H9 (cell line): ENCODE measurements around the gene GDI1. TPM values are rescaled to one million over a fixed set of nuclear protein-coding genes. Genes with fewer than 3 reads are reported as not detected.

Experiments used
- DNase-seq: peaks from one replicate; pipeline ENCODE4 v3.0.0-alpha.2; 2017
- H2AFZ ChIP-seq: one replicate; pipeline ENCODE4 v1.6.1; 2013; ENCODE audit warnings: mild to moderate bottlenecking, low read length, control low read depth, moderate library complexity
- H2AK5ac ChIP-seq: 2 replicates; pipeline ENCODE4 v1.6.1; 2013; ENCODE audit warnings: low read length, control low read depth, mixed read lengths; ENCODE audit not compliant: insufficient read length
- H2BK120ac ChIP-seq: one replicate; pipeline ENCODE4 v1.6.1; 2013; ENCODE audit warnings: low read depth, mild to moderate bottlenecking, low read length, control low read depth, inconsistent platforms; ENCODE audit not compliant: poor library complexity, severe bottlenecking
- H2BK12ac ChIP-seq: 2 replicates; pipeline ENCODE4 v1.6.1; 2013; ENCODE audit warnings: low read length, control low read depth, mixed read lengths, low read depth; ENCODE audit not compliant: insufficient read length
- H2BK15ac ChIP-seq: 2 replicates; pipeline ENCODE4 v1.6.1; 2013; ENCODE audit warnings: low read depth, low read length, control low read depth
- H2BK20ac ChIP-seq: one replicate; pipeline ENCODE4 v1.6.1; 2013; ENCODE audit warnings: low read depth, mild to moderate bottlenecking, low read length, control low read depth, inconsistent platforms; ENCODE audit not compliant: poor library complexity, severe bottlenecking
- H2BK5ac ChIP-seq: 2 replicates; pipeline ENCODE4 v1.6.1; 2013; ENCODE audit warnings: low read length, control low read depth, mixed read lengths; ENCODE audit not compliant: insufficient read length
- H3K14ac ChIP-seq: 2 replicates; pipeline ENCODE4 v1.6.1; 2013; ENCODE audit warnings: low read length, control low read depth; ENCODE audit not compliant: insufficient read depth
- H3K18ac ChIP-seq: 2 replicates; pipeline ENCODE4 v1.6.1; 2013; ENCODE audit warnings: low read depth, mild to moderate bottlenecking, mixed read lengths, low read length, control low read depth; ENCODE audit not compliant: insufficient read length
- H3K23ac ChIP-seq: 2 replicates; pipeline ENCODE4 v1.6.1; 2013; ENCODE audit warnings: low read length, control low read depth, mixed read lengths, low read depth; ENCODE audit not compliant: insufficient read length
- H3K23me2 ChIP-seq: 2 replicates; pipeline ENCODE4 v1.6.1; 2013; ENCODE audit warnings: low read depth, mild to moderate bottlenecking, mixed read lengths, low read length, control low read depth; ENCODE audit not compliant: insufficient read length, poor library complexity, severe bottlenecking
- H3K27ac ChIP-seq: 2 replicates; pipeline ENCODE4 v1.5.1; 2013; ENCODE audit warnings: low read length, control low read depth, mixed read lengths, low read depth; ENCODE audit not compliant: insufficient read length
- H3K27me3 ChIP-seq: 2 replicates; pipeline ENCODE4 v1.6.1; 2013; ENCODE audit warnings: low read length, control low read depth, inconsistent platforms; ENCODE audit not compliant: insufficient read depth
- H3K4ac ChIP-seq: 2 replicates; pipeline ENCODE4 v1.6.1; 2013; ENCODE audit warnings: low read depth, mild to moderate bottlenecking, control low read depth, inconsistent platforms, low read length, moderate library complexity
- H3K4me1 ChIP-seq: 2 replicates; pipeline ENCODE4 v1.6.1; 2013; ENCODE audit warnings: low read length, control low read depth, inconsistent platforms; ENCODE audit not compliant: insufficient read depth
- H3K4me2 ChIP-seq: 2 replicates; pipeline ENCODE4 v1.6.1; 2013; ENCODE audit warnings: low read length, control low read depth, mixed read lengths; ENCODE audit not compliant: insufficient read length, insufficient read depth
- H3K56ac ChIP-seq: 2 replicates; pipeline ENCODE4 v1.6.1; 2013; ENCODE audit warnings: low read depth, mild to moderate bottlenecking, mixed read lengths, low read length, control low read depth; ENCODE audit not compliant: insufficient read length
- H3K79me1 ChIP-seq: 2 replicates; pipeline ENCODE4 v1.6.1; 2013; ENCODE audit warnings: low read depth, mild to moderate bottlenecking, moderate library complexity, low read length, control low read depth, inconsistent platforms; ENCODE audit not compliant: insufficient read depth, poor library complexity, severe bottlenecking
- H3K79me2 ChIP-seq: 2 replicates; pipeline ENCODE4 v1.6.1; 2013; ENCODE audit warnings: low read length, control low read depth, inconsistent platforms; ENCODE audit not compliant: insufficient read depth
- H3K9ac ChIP-seq: 2 replicates; pipeline ENCODE4 v1.6.1; 2013; ENCODE audit warnings: low read length, control low read depth, mixed read lengths; ENCODE audit not compliant: insufficient read length; ENCODE audit errors: extremely low read depth
- H3K9me3 ChIP-seq: one replicate; pipeline ENCODE4 v1.6.1; 2013; ENCODE audit warnings: low read depth, low read length, inconsistent platforms; ENCODE audit not compliant: control insufficient read depth
- H3T11ph ChIP-seq: one replicate; pipeline ENCODE4 v1.6.1; 2013; ENCODE audit warnings: mild to moderate bottlenecking, low read length, control low read depth, inconsistent platforms
- H4K20me1 ChIP-seq: one replicate; pipeline ENCODE4 v1.6.1; 2013; ENCODE audit not compliant: control insufficient read depth, insufficient read length, insufficient read depth
- H4K5ac ChIP-seq: 2 replicates; pipeline ENCODE4 v1.6.1; 2013; ENCODE audit warnings: low read depth, mild to moderate bottlenecking, mixed read lengths, low read length, control low read depth; ENCODE audit not compliant: insufficient read length
- H4K8ac ChIP-seq: replicated peaks from 2 replicates; pipeline ENCODE4 v1.6.1; 2013; ENCODE audit warnings: low read length, control low read depth, mixed read lengths, low read depth; ENCODE audit not compliant: insufficient read length
- H4K91ac ChIP-seq: 2 replicates; pipeline ENCODE4 v1.6.1; 2013; ENCODE audit warnings: low read depth, mild to moderate bottlenecking, moderate library complexity, mixed read lengths, low read length, control low read depth; ENCODE audit not compliant: insufficient read length
- H3K27ac Mint-ChIP-seq, 3 experiments: 2 replicates in 2 of 3; 3 replicates in 1 of 3; pipeline ENCODE4 v1.8.0; 2020 to 2021; ENCODE audit warnings: mixed read lengths in 3 of 3, mild to moderate bottlenecking in 1 of 3, moderate library complexity in 1 of 3
- H3K27me3 Mint-ChIP-seq: 2 replicates; pipeline ENCODE4 v1.8.0; 2021; ENCODE audit warnings: low read depth, mild to moderate bottlenecking, moderate library complexity, mixed read lengths
- H3K36me3 Mint-ChIP-seq, 3 experiments: 2 replicates in 2 of 3; 3 replicates in 1 of 3; pipeline ENCODE4 v1.8.0; 2020 to 2021; ENCODE audit warnings: low read depth in 3 of 3, mixed read lengths in 3 of 3; ENCODE audit not compliant: insufficient read depth in 1 of 3
- H3K4me1 Mint-ChIP-seq, 2 experiments: 2 replicates each; pipeline ENCODE4 v1.8.0; 2020; ENCODE audit warnings: mixed read lengths in 2 of 2
- H3K4me3 Mint-ChIP-seq, 2 experiments: 2 replicates in 1 of 2; 3 replicates in 1 of 2; pipeline ENCODE4 v1.8.0; 2020 to 2021; ENCODE audit warnings: mild to moderate bottlenecking in 2 of 2, mixed read lengths in 2 of 2, moderate library complexity in 1 of 2
- H3K9me3 Mint-ChIP-seq, 2 experiments: 2 replicates in 1 of 2; 3 replicates in 1 of 2; pipeline ENCODE4 v1.8.0; 2020; ENCODE audit warnings: mild to moderate bottlenecking in 2 of 2, mixed read lengths in 2 of 2, moderate library complexity in 1 of 2
- WGBS: extraction: QIAGEN DNeasy Blood & Tissue Kit; methylation state at CpG from one replicate; pipeline ENCODE4 v1.1.7; 2013; ENCODE audit warnings: missing lambda C conversion rate, low lambda C conversion rate, mixed read lengths; ENCODE audit not compliant: insufficient read length; ENCODE audit errors: extremely low coverage; 5-methylcytosine and 5-hydroxymethylcytosine counted together
- total RNA-seq: library from RNA; stranded (reverse); gene quantifications from 2 replicates; pipeline ENCODE4 v1.2.1, GENCODE V29; 2021
- TF ChIP-seq, protein P1 (sequence below): fragments of 200-600 bp; sonication (generic); conservative IDR thresholded peaks from 3 replicates; pipeline ENCODE4 v1.8.0; 2021; ENCODE audit warnings: antibody characterized with exemption, mild to moderate bottlenecking

Gene GDI1
- total RNA-seq, 1 experiment from 2014 or later = 111 TPM

DNA sequence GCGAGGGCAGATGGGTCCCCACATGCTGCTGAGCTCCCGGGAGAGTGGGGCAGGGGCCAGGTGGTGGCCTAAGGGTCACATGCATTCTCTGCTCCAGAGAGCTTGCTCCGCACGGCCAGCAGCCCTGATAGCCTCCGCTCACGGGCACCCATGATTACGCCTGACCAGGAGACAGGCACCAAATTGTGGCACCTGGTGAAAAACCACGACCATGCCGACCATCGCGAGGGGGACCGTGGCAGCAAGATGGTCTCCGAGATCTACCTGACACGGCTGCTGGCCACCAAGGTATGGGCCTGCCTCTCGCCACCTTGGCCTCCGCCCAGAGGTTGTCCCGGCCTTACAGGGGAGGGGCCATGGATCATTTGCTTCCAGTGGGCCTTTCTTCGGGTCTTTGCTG, 32.9 kb downstream of the GDI1 start:
- TF ChIP-seq, protein P1, sequence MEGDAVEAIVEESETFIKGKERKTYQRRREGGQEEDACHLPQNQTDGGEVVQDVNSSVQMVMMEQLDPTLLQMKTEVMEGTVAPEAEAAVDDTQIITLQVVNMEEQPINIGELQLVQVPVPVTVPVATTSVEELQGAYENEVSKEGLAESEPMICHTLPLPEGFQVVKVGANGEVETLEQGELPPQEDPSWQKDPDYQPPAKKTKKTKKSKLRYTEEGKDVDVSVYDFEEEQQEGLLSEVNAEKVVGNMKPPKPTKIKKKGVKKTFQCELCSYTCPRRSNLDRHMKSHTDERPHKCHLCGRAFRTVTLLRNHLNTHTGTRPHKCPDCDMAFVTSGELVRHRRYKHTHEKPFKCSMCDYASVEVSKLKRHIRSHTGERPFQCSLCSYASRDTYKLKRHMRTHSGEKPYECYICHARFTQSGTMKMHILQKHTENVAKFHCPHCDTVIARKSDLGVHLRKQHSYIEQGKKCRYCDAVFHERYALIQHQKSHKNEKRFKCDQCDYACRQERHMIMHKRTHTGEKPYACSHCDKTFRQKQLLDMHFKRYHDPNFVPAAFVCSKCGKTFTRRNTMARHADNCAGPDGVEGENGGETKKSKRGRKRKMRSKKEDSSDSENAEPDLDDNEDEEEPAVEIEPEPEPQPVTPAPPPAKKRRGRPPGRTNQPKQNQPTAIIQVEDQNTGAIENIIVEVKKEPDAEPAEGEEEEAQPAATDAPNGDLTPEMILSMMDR = no peak
- Histone ChIP-seq H3K9ac (no peak overlapping the region), H3K9me3 (peaks cover 27% of the 10 kb centered on the region), H3K14ac (no peak overlapping the region), H3K27ac (no peak overlapping the region), H2AFZ (no peak overlapping the region), H2BK12ac (no peak overlapping the region), H3K4me1 (no peaks in the 10 kb centered on the region), H4K91ac (no peak overlapping the region), H3K4me2 (no peak overlapping the region), H3K23me2 (no peaks in the 10 kb centered on the region), H4K8ac (no peak overlapping the region), H4K5ac (no peak overlapping the region), H3K18ac (no peak overlapping the region), H4K20me1 (no peaks in the 10 kb centered on the region), H2BK15ac (no peak overlapping the region), H2BK120ac (no peak overlapping the region), H3K56ac (no peak overlapping the region), H2AK5ac (no peak overlapping the region), H3T11ph (no peak overlapping the region), H3K79me1 (no peaks in the 10 kb centered on the region), H3K79me2 (no peaks in the 10 kb centered on the region), H3K4ac (no peak overlapping the region), H3K23ac (no peak overlapping the region), H2BK20ac (no peak overlapping the region), H2BK5ac (no peak overlapping the region), H3K27me3 (no peaks in the 10 kb centered on the region)
- Mint-ChIP-seq H3K27ac (no peak overlapping the region), H3K27me3 (no peaks in the 10 kb centered on the region; the same call in 1 of the 2 replicates), H3K36me3 (peaks cover 15 to 63% (median 59%) of the 10 kb centered on the region in 3 experiments), H3K4me1 (no peaks in the 10 kb centered on the region), H3K9me3 (peaks cover 58 to 86% of the 10 kb centered on the region in 2 experiments), H3K4me3 (no peak overlapping the region)
- DNase-seq = no peak
- no CpG with 5 or more reads among the region's 18 CpGs for WGBS
